ENCODE data around the gene ATRNL1.
"Not testable (repeated sequence)": the region's sequence is repeated elsewhere in the genome, so short reads cannot be mapped to it uniquely, and the experiment has no call there.

The ATRNL1 gene

DNA sequence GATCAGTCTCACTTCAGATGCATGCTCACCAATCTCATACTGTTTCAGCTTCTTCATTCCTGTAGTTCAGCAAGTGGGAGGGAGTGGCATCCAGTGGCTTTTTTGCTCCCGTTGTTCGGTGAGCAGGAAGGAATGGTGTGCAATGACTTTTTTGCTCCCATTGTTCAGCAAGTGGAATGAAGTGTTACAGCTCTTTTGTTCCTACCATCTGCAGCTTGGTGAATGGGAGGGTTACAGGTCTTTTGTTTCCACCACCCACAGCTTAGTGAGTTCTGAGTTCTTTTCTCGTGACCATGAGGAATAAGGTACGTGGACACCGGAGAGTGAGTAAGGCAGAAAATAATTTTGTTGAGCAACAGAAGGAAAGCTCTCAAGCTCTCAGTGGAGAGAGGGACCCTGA, 363.6 kb downstream of the ATRNL1 start:
- DNase-seq = no peak

- DNase-seq = no peak
Observed at GRCh38 chr10:115483294-115483693, 390.1 kb downstream of the ATRNL1 start.

DNA sequence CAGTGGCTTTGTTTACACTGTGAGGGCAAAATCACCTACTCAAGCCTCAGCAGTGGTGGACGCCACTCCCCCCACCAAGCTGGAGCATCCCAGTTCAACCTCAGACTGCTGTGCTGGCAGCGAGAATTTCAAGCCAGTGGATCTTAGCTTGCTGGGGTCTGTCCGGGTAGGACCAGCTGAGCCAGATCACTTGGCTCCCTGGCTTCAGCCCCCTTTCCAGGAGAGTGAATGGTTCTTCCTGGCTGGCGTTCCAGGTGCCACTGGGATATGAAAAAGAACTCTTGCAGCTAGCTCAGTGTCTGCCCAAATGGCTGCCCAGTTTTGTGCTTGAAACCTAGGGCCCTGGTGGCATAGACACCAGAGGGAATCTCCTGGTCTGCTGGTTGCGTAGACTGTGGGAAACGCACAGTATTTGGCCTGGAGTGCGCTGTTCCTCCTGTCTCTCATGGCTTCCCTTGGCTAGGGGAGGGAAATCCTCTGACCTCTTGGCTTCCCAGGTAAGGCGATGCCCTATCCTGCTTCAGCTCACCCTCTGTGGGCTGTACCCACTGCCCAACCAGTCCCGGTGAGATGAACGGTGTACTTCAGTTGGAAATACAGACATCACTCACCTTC, 398.5 kb downstream of the ATRNL1 start:
- no peak for DNase-seq

DNA sequence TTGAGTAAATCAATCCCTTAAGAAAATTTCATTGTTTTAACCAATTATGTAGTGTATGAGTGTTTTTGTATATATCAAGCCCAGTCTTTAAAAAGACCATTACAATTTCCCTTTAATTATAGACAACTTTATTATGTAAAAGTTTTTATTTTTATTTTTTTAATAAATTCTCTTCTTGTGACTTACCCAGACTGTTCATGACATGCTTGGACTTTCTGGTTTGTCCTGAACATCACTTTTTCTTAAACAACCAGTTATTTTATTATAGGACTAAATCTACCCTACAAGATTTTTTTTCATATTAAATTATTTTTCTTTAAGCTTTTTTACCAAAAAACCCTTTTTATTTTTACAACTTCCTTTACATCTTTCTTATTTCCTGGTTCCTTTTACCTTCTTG, 410.4 kb downstream of the ATRNL1 start:
- DNase-seq = no peak

DNA sequence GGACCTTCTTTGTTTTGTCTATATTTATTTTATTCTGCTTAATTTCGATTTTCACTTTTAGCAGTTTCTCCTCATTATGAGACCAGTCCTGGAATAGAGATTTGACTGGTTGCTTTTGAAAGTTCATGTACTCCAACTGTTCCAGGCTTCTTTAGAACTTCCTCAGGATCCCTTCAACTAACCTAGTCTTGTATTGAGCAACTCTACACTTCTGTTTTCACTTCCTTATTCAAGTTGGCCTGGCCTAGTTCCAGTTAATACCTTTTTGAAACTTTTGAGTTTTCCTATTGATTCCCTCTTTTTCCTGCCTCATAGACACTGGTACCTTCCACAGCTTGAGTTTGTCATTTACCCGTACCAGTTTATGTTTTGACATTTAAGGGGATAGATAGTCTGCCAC, 421.7 kb downstream of the ATRNL1 start:
- DNase-seq = no peak

DNA sequence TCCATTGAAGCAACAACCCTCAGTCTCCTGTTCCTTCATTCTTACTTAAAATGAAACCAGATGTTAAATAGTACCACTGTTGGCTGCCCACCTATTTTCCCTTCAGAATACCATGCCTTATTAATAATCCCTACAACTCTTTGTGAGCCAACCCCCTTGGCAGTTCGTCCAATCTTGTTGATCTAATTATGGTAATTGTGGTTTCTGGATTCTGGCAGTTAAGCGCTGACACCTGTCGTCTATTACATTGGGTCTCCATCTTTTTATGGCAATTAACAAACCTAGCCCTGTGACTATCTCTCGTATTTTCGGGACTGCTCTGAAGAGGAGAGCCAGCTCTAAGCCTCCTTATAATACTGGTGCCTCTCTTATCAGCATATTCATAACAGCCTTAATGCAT, 432.0 kb downstream of the ATRNL1 start:
- no peak for DNase-seq

DNA sequence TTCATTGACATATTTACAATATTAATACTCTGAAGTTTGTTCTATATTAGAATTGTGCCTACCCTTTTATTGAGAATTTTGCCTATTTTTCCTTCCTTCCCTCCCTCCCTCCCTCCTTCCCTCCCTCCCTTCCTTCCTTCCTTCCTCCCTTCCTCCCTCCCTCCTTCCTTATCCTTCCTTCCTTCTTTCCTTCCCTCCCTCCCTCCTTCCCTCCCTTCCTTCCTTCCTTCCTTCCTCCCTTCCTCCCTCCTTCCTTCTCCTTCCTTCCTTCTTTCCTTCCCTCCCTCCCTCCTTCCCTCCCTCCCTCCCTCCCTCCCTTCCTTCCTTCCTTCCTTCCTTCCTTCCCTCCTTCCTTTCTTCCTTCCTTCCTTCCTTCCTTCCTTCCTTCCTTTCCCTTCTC, 434.5 kb downstream of the ATRNL1 start:
- not testable (repeated sequence) for DNase-seq

DNA sequence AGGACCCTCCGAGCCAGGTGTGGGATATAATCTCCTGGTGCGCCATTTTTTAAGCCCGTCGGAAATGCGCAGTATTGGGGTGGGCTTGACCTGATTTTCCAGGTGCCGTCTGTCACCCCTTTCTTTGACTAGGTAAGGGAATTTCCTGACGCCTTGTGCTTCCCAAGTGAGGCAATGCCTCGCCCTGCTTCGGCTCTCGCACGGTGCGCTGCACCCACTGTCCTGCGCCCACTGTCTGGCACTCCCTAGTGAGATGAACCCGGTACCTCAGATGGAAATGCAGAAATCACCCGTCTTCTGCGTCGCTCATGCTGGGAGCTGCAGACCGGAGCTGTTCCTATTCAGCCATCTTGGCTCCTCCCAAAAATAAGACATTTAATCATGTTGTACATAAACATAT, 443.2 kb downstream of the ATRNL1 start:
- not testable (repeated sequence) for DNase-seq

DNA sequence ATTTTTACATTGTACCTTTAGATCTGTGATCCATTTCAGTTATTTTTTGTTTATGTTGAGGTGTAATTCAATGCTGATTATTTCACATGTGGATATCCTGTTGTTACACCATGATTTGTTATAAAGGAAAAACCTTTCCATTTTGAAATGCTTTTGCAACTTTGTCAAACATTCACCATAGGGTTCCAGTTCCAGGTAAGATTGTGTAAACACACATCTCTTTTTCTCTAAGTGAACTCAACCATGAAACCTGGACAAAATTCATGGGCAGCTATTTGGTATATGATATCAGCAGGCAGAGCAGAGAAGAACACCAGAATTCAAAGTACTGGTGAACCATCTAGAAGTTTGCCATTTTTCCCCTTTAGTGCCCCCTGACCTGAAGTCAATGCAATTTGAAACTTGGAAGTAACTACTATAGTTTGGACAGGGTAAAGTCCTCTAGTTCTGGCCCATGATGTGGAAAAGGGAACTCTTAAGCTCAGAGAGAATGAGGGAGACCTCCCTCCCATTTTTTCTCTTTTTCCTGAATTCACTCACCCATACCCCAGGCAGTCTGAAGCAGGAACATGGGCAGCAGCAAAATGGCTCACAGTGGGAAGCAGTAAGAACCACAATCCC, 446.1 kb downstream of the ATRNL1 start:
- no peak for DNase-seq

DNA sequence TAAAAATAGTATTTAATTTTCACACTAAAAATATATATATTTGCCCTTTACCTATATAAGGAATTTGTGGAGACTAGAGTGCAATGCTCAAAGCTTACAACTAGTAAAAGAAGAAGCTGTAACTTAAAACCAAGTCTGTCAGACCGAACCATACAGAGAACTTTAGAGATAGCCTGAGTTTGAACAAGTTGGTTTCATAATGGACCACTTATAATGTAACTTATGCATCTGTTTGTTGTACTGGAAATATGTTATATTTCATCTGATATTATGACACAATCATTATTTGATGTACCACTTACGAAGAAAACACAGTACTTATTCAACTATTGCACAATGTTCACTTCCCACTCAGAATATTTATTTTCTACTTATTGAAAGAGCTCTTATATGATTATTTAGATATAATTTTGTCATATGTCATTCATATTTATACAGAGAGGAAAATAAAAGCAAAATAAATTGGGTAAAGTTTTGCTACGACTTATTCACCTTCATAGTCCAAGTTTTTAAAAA, 462.8 kb downstream of the ATRNL1 start:
- no peak for DNase-seq

GRCh38 chr10:115558252-115558651, 465.1 kb downstream of the ATRNL1 start:
- DNase-seq = no peak

- DNase-seq = no peak
Observed at GRCh38 chr10:115566867-115567266, 473.7 kb downstream of the ATRNL1 start.

DNA sequence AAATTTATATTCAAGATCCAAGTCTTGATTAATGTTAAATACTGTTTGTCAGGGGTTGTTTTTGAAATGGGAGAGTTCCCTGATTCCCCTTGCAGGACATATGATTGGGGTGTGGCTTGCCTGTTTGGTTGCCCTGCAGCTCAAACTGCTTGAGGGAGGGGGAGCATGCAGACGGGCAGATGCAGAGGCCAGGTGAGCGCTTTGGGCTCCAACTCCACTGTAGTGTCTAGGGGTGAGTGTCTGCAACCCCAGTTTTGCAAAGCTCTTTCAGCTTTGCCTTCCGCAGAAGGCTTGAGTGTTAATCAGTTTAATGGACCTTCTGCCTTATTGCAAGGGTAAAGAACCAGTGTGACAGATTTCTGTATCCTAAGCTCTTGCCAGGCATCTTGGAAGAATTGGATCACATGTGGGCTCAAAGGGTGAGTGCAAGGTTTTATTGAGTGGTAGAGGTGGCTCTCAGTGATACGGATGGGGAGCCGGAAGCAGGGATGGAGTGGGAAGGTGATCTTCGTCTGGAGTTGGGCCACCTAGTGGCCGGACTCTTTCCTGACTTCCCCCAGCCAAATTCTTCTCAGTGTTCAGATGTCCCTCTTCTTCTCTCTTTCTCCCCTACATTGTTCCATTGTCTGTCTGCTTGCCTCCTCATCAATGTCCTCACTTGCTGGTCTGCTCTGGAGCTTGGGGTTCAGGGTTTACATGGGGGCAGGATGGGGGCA, 479.7 kb downstream of the ATRNL1 start:
- DNase-seq = no peak

- DNase-seq = no peak
Observed at GRCh38 chr10:115580239-115580638, 487.1 kb downstream of the ATRNL1 start.

DNA sequence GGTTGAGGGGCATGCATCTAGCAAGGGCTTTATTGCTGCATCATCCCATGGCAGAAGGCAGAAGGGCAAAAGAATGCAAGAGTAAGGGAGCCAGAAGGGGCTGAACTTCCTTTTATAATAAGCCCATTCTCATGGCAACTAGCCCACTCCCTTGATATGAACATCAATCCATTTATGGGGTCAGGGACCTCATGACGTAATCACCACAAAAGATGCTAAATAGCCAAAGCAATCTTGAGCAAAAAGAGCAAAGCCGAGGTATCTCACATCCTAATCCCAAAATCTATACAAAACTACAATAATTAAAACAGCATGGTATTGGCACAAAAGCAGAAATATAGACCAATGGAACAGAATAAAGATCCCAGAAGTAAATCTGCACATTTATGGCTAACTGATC, 499.9 kb downstream of the ATRNL1 start:
- no peak for DNase-seq

DNA sequence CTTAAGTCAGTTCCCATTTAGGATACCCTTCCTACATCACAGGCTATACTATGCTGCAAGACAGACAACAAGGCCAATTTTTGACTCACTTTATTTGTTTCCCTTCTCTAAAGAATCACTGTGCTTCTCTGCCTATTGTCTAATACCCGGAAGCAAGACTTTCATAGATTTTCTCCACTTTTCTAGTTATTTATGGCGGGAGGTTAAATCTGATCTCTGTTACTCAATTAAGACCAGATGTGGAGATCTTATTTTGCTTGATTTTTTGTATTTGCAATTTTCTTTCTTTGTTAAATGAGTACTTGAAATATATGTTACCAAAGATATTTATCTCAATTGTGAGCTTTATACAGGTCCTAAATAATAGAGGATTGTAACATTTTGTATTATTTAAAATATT, 511.5 kb downstream of the ATRNL1 start:
- DNase-seq = no peak

- no peak for DNase-seq
Observed at GRCh38 chr10:115606086-115606485, 512.9 kb downstream of the ATRNL1 start.

GRCh38 chr10:115606741-115607140, 513.6 kb downstream of the ATRNL1 start:
- DNase-seq = no peak

DNA sequence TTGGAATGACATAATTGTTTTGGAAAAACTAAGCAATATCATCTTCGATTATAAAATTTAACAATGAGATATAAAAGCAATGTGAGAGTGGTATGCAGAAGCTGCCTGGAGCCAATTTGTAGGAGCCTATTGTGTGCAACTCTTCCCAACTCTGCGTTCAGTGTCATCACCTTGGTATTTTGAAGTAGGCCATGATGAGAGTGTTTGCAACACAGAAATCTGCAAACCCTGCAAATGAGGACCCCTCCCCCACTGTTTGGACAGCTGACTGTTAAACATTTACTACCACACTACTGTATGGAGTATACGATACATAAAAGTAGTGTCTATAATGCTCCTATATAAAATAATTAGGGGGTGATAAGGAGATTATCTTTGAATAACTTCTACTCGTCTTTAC, 531.3 kb downstream of the ATRNL1 start:
- DNase-seq = no peak

GRCh38 chr10:115628616-115629015, 535.5 kb downstream of the ATRNL1 start:
- no peak for DNase-seq

DNA sequence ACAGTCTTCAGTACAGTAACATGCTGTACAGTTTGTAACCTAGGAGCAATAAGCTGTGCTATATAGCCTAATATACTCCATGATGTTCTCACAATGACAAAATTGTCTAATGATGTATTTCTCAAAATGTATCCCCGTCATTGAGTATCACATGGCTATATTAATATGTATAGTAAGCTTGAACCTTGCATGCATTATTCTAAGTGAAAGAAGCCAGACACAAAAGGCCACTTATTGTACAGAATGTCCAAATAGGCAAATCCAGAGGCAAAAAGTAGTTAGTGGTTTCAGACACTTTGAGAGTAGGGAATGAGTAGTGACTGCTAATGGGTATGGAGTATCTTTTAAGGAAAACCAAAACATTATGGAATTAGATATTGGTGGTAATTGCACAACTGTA, 545.1 kb downstream of the ATRNL1 start:
- DNase-seq = no peak

GRCh38 chr10:115649217-115649616, 556.1 kb downstream of the ATRNL1 start:
- no peak for DNase-seq

GRCh38 chr10:115653473-115653872, 560.3 kb downstream of the ATRNL1 start:
- DNase-seq = no peak

- DNase-seq = no peak
Observed at GRCh38 chr10:115654961-115655360, 561.8 kb downstream of the ATRNL1 start.

Data from CD4-positive, alpha-beta T cell treated with Interleukin-4 for 4 hours (primary cell).